AG09309 (cell line): Measurements from ENCODE around the gene MIDN.

Source experiments
- DNase-seq: peaks from one replicate; pipeline ENCODE4 v3.0.0-alpha.2; 2010; ENCODE audit warnings: low read depth
- H3K4me3 ChIP-seq: 2 replicates; pipeline ENCODE4 v1.5.1; 2011; ENCODE audit warnings: mild to moderate bottlenecking, low read depth, low read length, moderate library complexity; ENCODE audit not compliant: control insufficient read depth
- TF ChIP-seq, protein P1 (sequence below): IDR thresholded peaks from 2 replicates; pipeline ENCODE4 v1.5.1; 2011; ENCODE audit warnings: mild to moderate bottlenecking, low read depth, low read length, inconsistent platforms; ENCODE audit not compliant: insufficient read depth, control insufficient read depth; ENCODE audit errors: missing control alignments

The MIDN gene

GRCh38 chr19:1294688-1295087, 46.3 kb downstream of the MIDN start:
- TF ChIP-seq, protein P1, sequence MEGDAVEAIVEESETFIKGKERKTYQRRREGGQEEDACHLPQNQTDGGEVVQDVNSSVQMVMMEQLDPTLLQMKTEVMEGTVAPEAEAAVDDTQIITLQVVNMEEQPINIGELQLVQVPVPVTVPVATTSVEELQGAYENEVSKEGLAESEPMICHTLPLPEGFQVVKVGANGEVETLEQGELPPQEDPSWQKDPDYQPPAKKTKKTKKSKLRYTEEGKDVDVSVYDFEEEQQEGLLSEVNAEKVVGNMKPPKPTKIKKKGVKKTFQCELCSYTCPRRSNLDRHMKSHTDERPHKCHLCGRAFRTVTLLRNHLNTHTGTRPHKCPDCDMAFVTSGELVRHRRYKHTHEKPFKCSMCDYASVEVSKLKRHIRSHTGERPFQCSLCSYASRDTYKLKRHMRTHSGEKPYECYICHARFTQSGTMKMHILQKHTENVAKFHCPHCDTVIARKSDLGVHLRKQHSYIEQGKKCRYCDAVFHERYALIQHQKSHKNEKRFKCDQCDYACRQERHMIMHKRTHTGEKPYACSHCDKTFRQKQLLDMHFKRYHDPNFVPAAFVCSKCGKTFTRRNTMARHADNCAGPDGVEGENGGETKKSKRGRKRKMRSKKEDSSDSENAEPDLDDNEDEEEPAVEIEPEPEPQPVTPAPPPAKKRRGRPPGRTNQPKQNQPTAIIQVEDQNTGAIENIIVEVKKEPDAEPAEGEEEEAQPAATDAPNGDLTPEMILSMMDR = no peak
- H3K4me3 ChIP-seq = no peak overlapping the region
- DNase-seq = no peak

DNA sequence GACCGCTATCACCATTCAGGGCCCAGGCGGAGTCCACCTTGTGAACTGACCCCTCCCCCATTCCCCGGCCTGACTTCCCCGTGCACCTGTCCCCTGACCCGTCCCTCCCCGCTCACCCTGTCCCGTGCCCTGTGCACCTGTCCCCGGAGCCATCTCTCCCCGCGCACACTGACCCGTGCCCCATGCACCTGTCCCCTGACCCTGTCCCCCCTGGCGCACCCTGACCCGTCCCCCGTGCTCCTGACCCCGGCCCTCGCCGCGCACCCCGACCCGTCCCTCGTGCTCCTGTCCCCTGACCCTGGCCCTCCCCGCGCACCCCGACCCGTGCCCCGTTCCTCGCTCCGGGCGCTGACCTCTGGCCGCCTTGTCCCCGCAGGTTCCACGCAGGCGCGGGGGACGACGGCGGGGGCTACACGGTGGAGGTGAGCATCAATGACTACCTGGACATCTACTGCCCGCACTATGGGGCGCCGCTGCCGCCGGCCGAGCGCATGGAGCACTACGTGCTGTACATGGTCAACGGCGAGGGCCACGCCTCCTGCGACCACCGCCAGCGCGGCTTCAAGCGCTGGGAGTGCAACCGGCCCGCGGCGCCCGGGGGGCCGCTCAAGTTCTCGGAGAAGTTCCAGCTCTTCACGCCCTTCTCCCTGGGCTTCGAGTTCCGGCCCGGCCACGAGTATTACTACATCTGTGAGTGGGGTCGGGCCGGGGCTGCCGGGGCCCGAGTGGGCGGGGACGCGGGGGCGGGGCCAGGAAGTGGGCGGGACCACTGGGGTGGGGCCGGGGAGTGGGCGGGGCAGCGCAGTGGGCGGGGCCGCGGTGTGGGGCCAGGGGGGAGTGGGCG, 47.0 kb downstream of the MIDN start:
- DNase-seq = no peak
- TF ChIP-seq, protein P1 = no peak
- no peak overlapping the region for H3K4me3 ChIP-seq

DNA sequence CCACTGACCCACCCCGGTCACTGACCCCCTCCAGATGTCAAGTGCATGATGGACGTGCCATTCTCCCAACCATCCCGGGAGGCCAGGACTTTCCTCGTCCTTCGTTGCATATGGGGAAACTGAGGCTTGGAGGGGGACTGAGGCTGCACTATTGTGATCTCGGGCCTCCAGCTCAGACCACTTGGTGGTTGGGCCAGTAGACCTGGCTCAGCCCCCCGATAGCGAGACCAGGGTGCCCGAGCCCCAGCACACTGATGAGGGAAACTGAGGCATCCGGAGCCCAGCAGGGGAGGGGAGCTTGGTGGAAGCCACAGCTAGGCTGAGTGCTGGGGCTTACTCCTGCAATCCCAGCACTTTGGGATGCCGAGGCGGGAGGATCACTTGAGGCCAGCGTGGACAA, 47.7 kb downstream of the MIDN start:
- no peak overlapping the region for H3K4me3 ChIP-seq
- no peak for DNase-seq
- TF ChIP-seq, protein P1 = no peak

- DNase-seq = no peak
- no peak overlapping the region for H3K4me3 ChIP-seq
- TF ChIP-seq, protein P1 = no peak
These were observed 48.3 kb downstream of the MIDN start for GRCh38 chr19:1296575-1297271.

GRCh38 chr19:1298235-1298634, 49.9 kb downstream of the MIDN start:
- DNase-seq = no peak
- TF ChIP-seq, protein P1 = no peak
- H3K4me3 ChIP-seq = no peak overlapping the region

DNA sequence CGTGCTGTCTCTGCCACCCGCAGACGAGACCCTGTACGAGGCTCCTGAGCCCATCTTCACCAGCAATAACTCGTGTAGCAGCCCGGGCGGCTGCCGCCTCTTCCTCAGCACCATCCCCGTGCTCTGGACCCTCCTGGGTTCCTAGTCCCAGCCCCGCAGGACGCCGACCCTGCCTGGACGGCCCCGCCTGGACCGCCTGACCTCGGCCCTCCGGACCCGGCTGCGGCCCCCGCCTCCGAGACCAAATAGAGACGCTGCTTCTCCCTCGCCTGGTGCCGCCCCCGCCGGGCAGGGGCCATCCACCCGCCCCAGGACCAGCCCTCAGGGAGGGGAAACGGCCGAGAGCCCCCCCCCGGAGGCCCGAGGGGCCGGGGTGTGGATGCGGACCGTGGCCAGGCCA, 51.4 kb downstream of the MIDN start:
- DNase-seq = no peak
- no peak overlapping the region for H3K4me3 ChIP-seq
- TF ChIP-seq, protein P1 = no peak
